HepG2 (cell line): ENCODE data around the gene PLXNA3. TPM values are rescaled to one million over a fixed set of nuclear protein-coding genes. Genes with fewer than 3 reads are reported as not detected.

Experiments
- ATAC-seq: fragments of 200-7000 bp; cut with Tn5 transposase; 3 replicates; pipeline ENCODE4 v1.9.1; 2020; ENCODE audit warnings: mild to moderate bottlenecking, moderate library complexity
- BruUV-seq: library from RNA; stranded (reverse); fragments of 400-500 nt; replicated peaks from 2 replicates; lab custom pipeline; 2021; lab: Mats Ljungman, UMichigan
- CTCF ChIA-PET: fragments of 300-600 bp; formaldehyde crosslinking; extraction: SDS; loops from one replicate; lab custom pipeline; 2021; ENCODE audit warnings: low total read pairs, inconsistent platforms, low intra/inter-chr PET ratio; lab: Yijun Ruan, JAX
- POLR2A ChIA-PET: fragments of 350-600 bp; sonication (Branson Sonifier 250); formaldehyde crosslinking; loops from one replicate; lab custom pipeline; 2020; ENCODE audit warnings: antibody characterized with exemption, inconsistent platforms; lab: Yijun Ruan, JAX
- DNase-seq: peaks from one replicate; pipeline ENCODE4 v3.0.0-alpha.2; 2015; ENCODE audit warnings: low spot score
- FAIRE-seq: peaks from 3 replicates; lab custom pipeline; 2011; peaks lifted over from hg19 to GRCh38; lab: Jason Lieb, UNC
- H2AFZ ChIP-seq: one replicate; pipeline ENCODE4 v1.6.1; 2011; ENCODE audit warnings: low read length, inconsistent platforms
- H3K27ac ChIP-seq: fragments of 300-600 bp; 3 replicates; pipeline ENCODE4 v1.8.0; 2011; ENCODE audit warnings: mixed run types, mild to moderate bottlenecking, mixed read lengths, low read length, inconsistent platforms; ENCODE audit not compliant: insufficient read depth; ENCODE audit errors: extremely low read length
- H3K27me3 ChIP-seq, 2 experiments: fragments of 200-600 bp in 1 of 2; 2 replicates in 1 of 2; 3 replicates in 1 of 2; pipeline versions ENCODE4 v1.6.0 to v1.8.0; 2011; ENCODE audit warnings: low read length in 2 of 2, mild to moderate bottlenecking in 2 of 2, moderate library complexity in 2 of 2, inconsistent platforms in 1 of 2; ENCODE audit not compliant: insufficient read depth in 2 of 2, control insufficient read depth in 1 of 2
- H3K36me3 ChIP-seq, 2 experiments: fragments of 200-600 bp in 1 of 2; replicated peaks in 1 of 2; 2 replicates in 1 of 2; 3 replicates in 1 of 2; pipeline versions ENCODE4 v1.5.1 to v1.8.0; 2011; ENCODE audit warnings: low read length in 2 of 2, inconsistent platforms in 1 of 2; ENCODE audit not compliant: insufficient read depth in 2 of 2, control insufficient read depth in 1 of 2
- H3K4me1 ChIP-seq: 2 replicates; pipeline ENCODE4 v1.5.1; 2012; ENCODE audit warnings: low read length, inconsistent platforms; ENCODE audit not compliant: insufficient read depth
- H3K4me2 ChIP-seq: 2 replicates; pipeline ENCODE4 v1.6.0; 2011; ENCODE audit warnings: low read depth, low read length, inconsistent platforms
- H3K4me3 ChIP-seq, 3 experiments: fragments of 200-600 bp in 1 of 3; sonication (generic), shearing (Covaris generic) in 1 of 3; replicated peaks in 1 of 3; 2 replicates each; pipeline ENCODE4 v1.5.1; 2011 to 2016; ENCODE audit warnings: low read length in 3 of 3, inconsistent platforms in 2 of 3, low read depth in 2 of 3, mild to moderate bottlenecking in 2 of 3, control low read depth in 1 of 3, mixed read lengths in 1 of 3; ENCODE audit not compliant: insufficient read depth in 1 of 3
- H3K79me2 ChIP-seq: one replicate; pipeline ENCODE4 v1.6.1; 2011; ENCODE audit warnings: low read length, inconsistent platforms; ENCODE audit not compliant: insufficient read depth
- H3K9ac ChIP-seq: 2 replicates; pipeline ENCODE4 v1.6.0; 2011; ENCODE audit warnings: mild to moderate bottlenecking, low read depth, low read length, inconsistent platforms; ENCODE audit not compliant: insufficient read depth
- H3K9me3 ChIP-seq: 2 replicates; pipeline ENCODE4 v1.5.1; 2012; ENCODE audit warnings: mild to moderate bottlenecking, low read length
- H4K20me1 ChIP-seq: 2 replicates; pipeline ENCODE4 v1.6.0; 2011; ENCODE audit warnings: inconsistent platforms, mild to moderate bottlenecking, low read length, moderate library complexity; ENCODE audit not compliant: insufficient read depth
- E2F2 ChIP-seq: sonication (generic); formaldehyde crosslinking; IDR thresholded peaks from 2 replicates; pipeline ENCODE4 v1.4.0; 2020; ENCODE audit warnings: missing genetic modification reagents, borderline replicate concordance
- FOXJ3 ChIP-seq: sonication (generic); formaldehyde crosslinking; IDR thresholded peaks from 2 replicates; pipeline ENCODE4 v1.4.0; 2020; ENCODE audit warnings: missing genetic modification reagents, mild to moderate bottlenecking, borderline replicate concordance
- MYNN ChIP-seq: sonication (generic); formaldehyde crosslinking; IDR thresholded peaks from 2 replicates; pipeline ENCODE4 v1.4.0; 2020; ENCODE audit warnings: mild to moderate bottlenecking, low read depth, missing genetic modification reagents
- PHF20 ChIP-seq: sonication (generic); formaldehyde crosslinking; IDR thresholded peaks from 2 replicates; pipeline ENCODE4 v1.5.0; 2020; ENCODE audit warnings: mild to moderate bottlenecking, missing genetic modification reagents
- SRSF9 ChIP-seq: fragments of 200-400 bp; formaldehyde crosslinking; IDR thresholded peaks from 2 replicates; pipeline ENCODE4 v1.6.1; 2018; ENCODE audit warnings: borderline replicate concordance, mild to moderate bottlenecking, low read depth, low read length; ENCODE audit not compliant: insufficient read depth, poor library complexity, severe bottlenecking
- THAP11 ChIP-seq: IDR thresholded peaks from 2 replicates; pipeline ENCODE4 v1.6.1; 2016; ENCODE audit warnings: missing biosample characterization, missing genetic modification reagents
- ZBTB39 ChIP-seq: sonication (generic); formaldehyde crosslinking; IDR thresholded peaks from 2 replicates; pipeline ENCODE4 v1.5.0; 2020; ENCODE audit warnings: missing genetic modification reagents
- ZFP37 ChIP-seq: sonication (generic); formaldehyde crosslinking; IDR thresholded peaks from 2 replicates; pipeline ENCODE4 v1.4.0; 2020; ENCODE audit warnings: missing genetic modification reagents, borderline replicate concordance
- ZNF230 ChIP-seq: sonication (generic); formaldehyde crosslinking; IDR thresholded peaks from 2 replicates; pipeline ENCODE4 v1.4.0; 2020; ENCODE audit warnings: mild to moderate bottlenecking, missing genetic modification reagents
- ZNF333 ChIP-seq: sonication (generic); formaldehyde crosslinking; IDR thresholded peaks from 2 replicates; pipeline ENCODE4 v1.4.0; 2020; ENCODE audit warnings: mild to moderate bottlenecking, missing genetic modification reagents, borderline replicate concordance
- ZNF598 ChIP-seq: sonication (generic); formaldehyde crosslinking; IDR thresholded peaks from 2 replicates; pipeline ENCODE4 v1.5.1; 2020; ENCODE audit warnings: mild to moderate bottlenecking, missing genetic modification reagents, borderline replicate concordance
- ZNF670 ChIP-seq: sonication (generic); formaldehyde crosslinking; IDR thresholded peaks from 2 replicates; pipeline ENCODE4 v1.8.0; 2022; ENCODE audit warnings: mild to moderate bottlenecking, missing genetic modification reagents, borderline replicate concordance
- ZNF780A ChIP-seq: sonication (generic); formaldehyde crosslinking; IDR thresholded peaks from 2 replicates; pipeline ENCODE4 v1.8.0; 2022; ENCODE audit warnings: mild to moderate bottlenecking, missing genetic modification reagents, moderate library complexity
- ZNF792 ChIP-seq: IDR thresholded peaks from 2 replicates; pipeline ENCODE4 v1.6.1; 2016
- WGBS: methylation state at CpG from one replicate; pipeline ENCODE4 v1.1.6; 2017; ENCODE audit warnings: low lambda C conversion rate; 5-methylcytosine and 5-hydroxymethylcytosine counted together
- in situ Hi-C: cut with HindIII; loops from 2 replicates; pipeline ENCODE4 v1.10.0; 2017; ENCODE audit warnings: low pct_unique_long_range_greater_than_20kb; ENCODE audit not compliant: extremely low pct_ligation_motif_present
- intact Hi-C: fragments of 100-400 bp; cut with micrococcal nuclease; formaldehyde crosslinking; loops from one replicate; pipeline ENCODE4 v1.10.0; 2022; ENCODE audit not compliant: unreplicated experiment
- polyA plus RNA-seq, 8 experiments: library from polyadenylated mRNA; depleted of rRNA in 3 of 8; stranded (reverse) in 7 of 8; unstranded in 1 of 8; fragments of >200 nt; fragmentation: Illumina TruSeq in 4 of 8; extraction: Trizol in 4 of 8; gene quantifications; 2 replicates each; pipeline versions ENCODE4 v1.2.1 to v1.2.3, GENCODE V29; 2011 to 2016; ENCODE audit warnings: low read depth in 4 of 8, missing spikeins in 1 of 8, mixed read lengths in 1 of 8; ENCODE audit not compliant: insufficient read depth in 1 of 8
- total RNA-seq, 5 experiments: library from RNA; depleted of rRNA; stranded (reverse); fragments of >200 nt; fragmentation: Illumina TruSeq; extraction: Trizol; gene quantifications; 2 replicates each; pipeline ENCODE4 v1.2.3, GENCODE V29; 2016; ENCODE audit warnings: low read depth in 1 of 5
- TF ChIP-seq, protein P1 (sequence below): sonication (generic); formaldehyde crosslinking; IDR thresholded peaks from 2 replicates; pipeline ENCODE4 v1.4.0; 2020; ENCODE audit warnings: missing genetic modification reagents
- TF ChIP-seq, protein P2 (sequence below): IDR thresholded peaks from 2 replicates; pipeline ENCODE4 v1.6.1; 2018; ENCODE audit warnings: missing genetic modification reagents

The PLXNA3 gene
- total and polyA plus RNA-seq, 2 of the 13 experiments (the other 11 are each of a cell fraction or from before 2014, with no cell fraction given), result 5.8 to 20.6 TPM

GRCh38 chrX:154487518-154488290 is 29.6 kb downstream of the PLXNA3 start:
- ATAC-seq (no peak), FAIRE-seq (no peak)
- in situ Hi-C loops, result no loop called here
- WGBS, result 99% methylated on average over 11 of the region's 28 CpGs
- Histone ChIP-seq H3K4me3 (no peak overlapping the region), H4K20me1 (no peaks in the 10 kb centered on the region), H3K4me1 (peaks cover 27% of the 10 kb centered on the region)
- intact Hi-C loops, result no loop called here
- POLR2A ChIA-PET, result interaction anchor here (0.8 to 3.2 kb wide), 2 partner anchors 29 to 54 kb away, joined by 3 to 13 read pairs; partner anchors contain the start of gene FAM3A
- TF ChIP-seq ZFP37 (CRISPR knock-in tag) (no peak), ZNF780A (CRISPR knock-in tag) (no peak), SRSF9 (no peak), ZNF333 (CRISPR knock-in tag) (no peak), ZNF792 (no peak), ZBTB39 (no peak), ZNF670 (CRISPR knock-in tag) (no peak), ZNF598 (CRISPR knock-in tag) (no peak), MYNN (CRISPR knock-in tag) (no peak), THAP11 (CRISPR knock-in tag) (no peak), E2F2 (CRISPR knock-in tag) (no peak), FOXJ3 (CRISPR knock-in tag) (no peak), ZNF230 (CRISPR knock-in tag) (no peak), PHF20 (CRISPR knock-in tag) (no peak)
- TF ChIP-seq, protein P1, sequence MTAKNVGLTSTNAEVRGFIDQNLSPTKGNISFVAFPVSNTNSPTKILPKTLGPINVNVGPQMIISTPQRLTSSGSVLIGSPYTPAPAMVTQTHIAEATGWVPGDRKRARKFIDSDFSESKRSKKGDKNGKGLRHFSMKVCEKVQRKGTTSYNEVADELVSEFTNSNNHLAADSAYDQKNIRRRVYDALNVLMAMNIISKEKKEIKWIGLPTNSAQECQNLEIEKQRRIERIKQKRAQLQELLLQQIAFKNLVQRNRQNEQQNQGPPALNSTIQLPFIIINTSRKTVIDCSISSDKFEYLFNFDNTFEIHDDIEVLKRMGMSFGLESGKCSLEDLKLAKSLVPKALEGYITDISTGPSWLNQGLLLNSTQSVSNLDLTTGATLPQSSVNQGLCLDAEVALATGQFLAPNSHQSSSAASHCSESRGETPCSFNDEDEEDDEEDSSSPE, result no peak
- TF ChIP-seq, protein P2, sequence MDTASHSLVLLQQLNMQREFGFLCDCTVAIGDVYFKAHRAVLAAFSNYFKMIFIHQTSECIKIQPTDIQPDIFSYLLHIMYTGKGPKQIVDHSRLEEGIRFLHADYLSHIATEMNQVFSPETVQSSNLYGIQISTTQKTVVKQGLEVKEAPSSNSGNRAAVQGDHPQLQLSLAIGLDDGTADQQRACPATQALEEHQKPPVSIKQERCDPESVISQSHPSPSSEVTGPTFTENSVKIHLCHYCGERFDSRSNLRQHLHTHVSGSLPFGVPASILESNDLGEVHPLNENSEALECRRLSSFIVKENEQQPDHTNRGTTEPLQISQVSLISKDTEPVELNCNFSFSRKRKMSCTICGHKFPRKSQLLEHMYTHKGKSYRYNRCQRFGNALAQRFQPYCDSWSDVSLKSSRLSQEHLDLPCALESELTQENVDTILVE (CRISPR knock-in tag), result no peak
- TF ChIP-seq, all 625 proteins: peak for 0
- CTCF ChIA-PET, result no interaction called here
- no peak for DNase-seq
- Histone ChIP-seq H2AFZ (no peak overlapping the region), H3K9me3 (no peaks in the 10 kb centered on the region), H3K27ac (no peak overlapping the region), H3K79me2 (no peaks in the 10 kb centered on the region), H3K9ac (no peak overlapping the region), H3K4me2 (no peak overlapping the region), H3K36me3 (no peaks in the 10 kb centered on the region; a peak in 1 of 5 replicates), H3K27me3 (no peaks in the 10 kb centered on the region)
- no TSS peak for BruUV-seq
